GM19463 (cell line): ENCODE measurements around the gene TMX3.
A peak's percentile ranks its signal among the peaks of the same experiment; 100 is the strongest.

Source experiments
- ATAC-seq: cut with Tn5 transposase; IDR thresholded peaks from one replicate; pipeline ENCODE4 v1.9.1; 2021; ENCODE audit warnings: mild to moderate bottlenecking, moderate library complexity; ENCODE audit not compliant: unreplicated experiment

Gene TMX3

GRCh38 chr18:68713131-68713530, 1.8 kb downstream of the TMX3 start:
- ATAC-seq, result no peak

- ATAC-seq, result no peak
Measured at GRCh38 chr18:68707646-68708045, 7.3 kb downstream of the TMX3 start.

- ATAC-seq, result no peak
Measured at GRCh38 chr18:68705119-68705518, 9.8 kb downstream of the TMX3 start.

- ATAC-seq, result no peak
Measured at GRCh38 chr18:68703326-68703725, 11.6 kb downstream of the TMX3 start.

DNA sequence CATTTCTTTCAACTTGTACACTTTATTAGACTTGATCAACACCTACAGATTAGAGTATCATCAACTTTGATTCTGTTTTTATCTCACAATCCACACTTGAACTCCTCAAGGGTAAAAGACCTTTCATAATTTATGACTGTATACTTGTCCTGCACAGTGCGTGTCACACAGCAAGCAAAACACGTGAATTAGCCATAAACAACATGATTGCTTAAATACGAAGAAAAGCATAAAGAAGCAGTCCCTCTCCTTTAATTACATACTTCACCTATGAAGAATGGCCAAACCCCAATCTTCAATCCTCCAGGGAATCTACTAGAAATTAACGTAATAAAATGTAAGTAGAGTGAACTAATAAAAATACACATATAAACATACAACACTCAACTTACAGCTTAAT, 13.6 kb downstream of the TMX3 start:
- ATAC-seq, result no peak

- no peak for ATAC-seq
Measured at GRCh38 chr18:68699043-68699442, 15.9 kb downstream of the TMX3 start.

GRCh38 chr18:68696937-68697336, 18.0 kb downstream of the TMX3 start:
- no peak for ATAC-seq

DNA sequence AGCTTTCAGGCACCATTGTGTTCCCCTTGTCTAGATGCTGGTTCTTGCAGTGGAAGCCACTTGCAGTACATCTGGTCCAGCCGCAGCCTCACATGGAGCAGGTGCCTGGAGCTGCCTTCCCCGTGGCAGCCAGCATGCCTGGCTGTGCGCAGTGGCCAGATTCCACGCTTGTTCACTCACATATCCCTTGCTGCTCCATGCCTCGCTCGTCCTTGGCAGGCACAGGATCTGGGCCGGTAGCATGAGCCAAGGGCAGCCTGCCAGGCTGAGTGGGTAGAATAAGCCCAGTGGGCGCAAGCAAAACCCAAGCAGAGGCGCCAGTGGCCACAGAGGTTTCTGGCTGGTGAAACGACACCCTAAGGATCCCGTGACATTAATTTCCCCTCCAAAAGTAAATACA, 20.6 kb downstream of the TMX3 start:
- ATAC-seq, result no peak

- no peak for ATAC-seq
Measured at GRCh38 chr18:68693091-68693815, 21.7 kb downstream of the TMX3 start.

DNA sequence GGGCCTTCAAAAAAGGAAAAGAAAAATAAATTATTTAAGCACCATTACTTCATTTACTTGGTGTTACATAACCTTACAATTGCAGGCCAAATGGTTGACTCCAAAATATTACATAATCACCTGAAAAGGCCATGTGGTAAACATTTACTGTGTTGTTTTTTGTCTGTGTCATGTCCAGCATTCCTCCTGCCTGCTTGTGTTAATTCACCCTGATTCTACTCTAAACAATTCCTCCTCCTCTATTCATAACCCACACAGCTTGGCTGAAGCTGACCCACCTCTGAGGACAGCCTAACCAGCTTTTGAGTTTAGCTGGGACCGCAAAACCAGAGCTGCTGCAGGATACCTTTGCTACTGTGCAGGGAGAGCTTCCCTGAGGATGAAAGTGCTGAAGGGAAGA, 35.4 kb downstream of the TMX3 start:
- no peak for ATAC-seq

DNA sequence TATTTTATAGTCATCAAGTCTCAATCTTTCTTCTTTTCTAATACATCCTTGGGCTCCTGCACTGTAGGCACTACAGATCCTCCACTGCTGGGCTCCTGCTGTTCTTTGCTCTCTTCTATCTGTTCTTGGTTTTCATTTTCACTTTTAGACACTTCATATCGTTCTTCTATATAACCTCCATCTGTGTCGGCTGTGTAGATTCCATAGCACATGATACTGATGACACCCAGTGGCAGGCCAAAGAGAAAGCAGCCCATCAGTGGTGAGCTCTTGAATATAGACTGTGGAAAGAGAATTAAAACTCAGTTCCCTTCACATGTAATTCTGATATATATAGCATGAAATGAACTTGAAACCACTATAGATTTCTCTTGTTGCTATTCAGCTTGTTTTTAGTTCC, 38.0 kb downstream of the TMX3 start:
- peak; percentile 66 for ATAC-seq

GRCh38 chr18:68667121-68667520, 47.8 kb downstream of the TMX3 start:
- no peak for ATAC-seq

GRCh38 chr18:68666381-68666780, 48.5 kb downstream of the TMX3 start:
- no peak for ATAC-seq

GRCh38 chr18:68665628-68666027, 49.3 kb downstream of the TMX3 start:
- no peak for ATAC-seq

GRCh38 chr18:68662754-68663153, 52.2 kb downstream of the TMX3 start:
- ATAC-seq, result no peak

DNA sequence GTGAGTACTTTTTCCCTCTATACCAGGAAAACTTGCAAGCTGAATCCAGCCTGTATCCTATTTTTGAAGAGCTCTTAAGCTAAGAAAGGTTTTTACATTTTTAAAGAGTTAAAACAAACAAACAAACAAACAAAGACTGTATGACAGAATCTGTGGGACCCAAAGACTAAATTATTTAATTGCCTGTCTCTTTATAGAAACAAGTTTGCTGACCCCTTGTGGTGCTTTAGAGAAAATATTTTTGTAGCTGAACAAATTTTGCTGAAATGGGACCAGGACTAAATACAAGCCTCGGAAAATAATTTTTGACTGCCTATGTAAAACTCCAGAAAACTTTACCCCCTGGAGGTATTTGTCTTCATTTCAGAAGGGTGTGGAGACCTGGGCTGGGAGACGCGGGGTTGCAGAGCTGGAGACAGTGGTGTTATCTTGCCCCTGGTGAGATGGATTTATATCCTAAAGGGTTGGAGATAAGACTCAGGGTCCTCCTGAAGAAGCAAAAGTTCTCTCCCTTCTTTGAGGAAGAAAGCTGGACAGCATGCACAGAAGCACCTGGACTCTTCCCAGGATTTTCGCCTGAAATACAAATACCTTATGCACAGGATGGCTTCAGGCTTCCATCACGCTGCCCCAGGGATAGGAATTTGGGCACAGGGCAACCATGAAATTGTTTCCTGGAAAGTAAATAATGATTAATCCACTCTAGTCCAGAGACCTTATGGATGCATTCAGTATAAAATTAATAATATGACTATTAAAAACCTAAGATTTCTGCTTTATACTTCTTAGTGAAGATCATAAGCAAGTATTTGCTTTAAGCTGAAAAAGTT, 54.3 kb downstream of the TMX3 start:
- no peak for ATAC-seq

- no peak for ATAC-seq
Measured at GRCh38 chr18:68648191-68648590, 66.7 kb downstream of the TMX3 start.

- ATAC-seq, result no peak
Measured at GRCh38 chr18:68642003-68642402, 72.9 kb downstream of the TMX3 start.

DNA sequence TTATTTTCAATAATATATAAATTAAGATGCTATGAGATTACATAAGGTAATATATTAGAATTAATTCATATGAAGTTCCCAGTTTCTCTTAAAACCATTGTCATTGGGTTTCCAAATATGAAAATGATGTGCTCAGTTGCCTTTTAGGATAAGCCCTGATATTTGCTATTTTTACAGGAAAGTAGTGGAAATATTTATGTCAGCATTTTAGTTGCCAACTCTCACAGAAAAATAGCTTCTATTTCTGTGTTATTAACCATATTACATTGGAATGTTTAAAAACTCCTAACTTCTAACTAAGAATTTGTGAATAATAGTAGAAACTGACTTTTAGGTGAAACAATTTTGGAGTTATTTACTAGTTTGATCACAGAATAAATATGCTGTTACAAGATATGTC, 74.0 kb downstream of the TMX3 start:
- no peak for ATAC-seq

- ATAC-seq, result no peak
Measured at GRCh38 chr18:68638613-68639012, 76.3 kb downstream of the TMX3 start.

DNA sequence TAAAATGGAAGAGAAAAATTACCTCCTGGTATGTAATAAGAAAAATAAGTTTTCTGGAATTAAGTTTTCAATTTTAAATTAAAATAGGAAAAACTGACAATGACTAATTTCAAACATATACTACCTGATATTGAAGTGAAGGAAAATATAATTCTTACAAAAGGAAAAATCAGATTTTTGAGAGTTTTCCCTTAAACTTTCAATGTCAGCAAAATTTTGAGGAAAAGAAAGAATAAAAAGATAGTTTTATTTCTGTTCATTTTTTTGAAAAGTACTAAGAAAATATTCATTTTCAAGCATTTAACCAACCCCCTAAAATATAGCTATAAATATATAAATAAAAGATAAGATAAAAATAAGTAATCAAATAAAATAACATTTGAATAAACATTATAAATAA, 87.1 kb downstream of the TMX3 start:
- no peak for ATAC-seq
